HG03097 (cell line): ENCODE measurements around the gene HES2.
"Not testable (repeated sequence)": the region's sequence is repeated elsewhere in the genome, so short reads cannot be mapped to it uniquely, and the experiment has no call there.

Experiments used
- ATAC-seq: cut with Tn5 transposase; IDR thresholded peaks from one replicate; pipeline ENCODE4 v1.9.1; 2021; ENCODE audit not compliant: unreplicated experiment, low FRiP score

The HES2 gene

GRCh38 chr1:6454856-6455751 is 35.4 kb upstream of the HES2 start:
- no peak for ATAC-seq

DNA sequence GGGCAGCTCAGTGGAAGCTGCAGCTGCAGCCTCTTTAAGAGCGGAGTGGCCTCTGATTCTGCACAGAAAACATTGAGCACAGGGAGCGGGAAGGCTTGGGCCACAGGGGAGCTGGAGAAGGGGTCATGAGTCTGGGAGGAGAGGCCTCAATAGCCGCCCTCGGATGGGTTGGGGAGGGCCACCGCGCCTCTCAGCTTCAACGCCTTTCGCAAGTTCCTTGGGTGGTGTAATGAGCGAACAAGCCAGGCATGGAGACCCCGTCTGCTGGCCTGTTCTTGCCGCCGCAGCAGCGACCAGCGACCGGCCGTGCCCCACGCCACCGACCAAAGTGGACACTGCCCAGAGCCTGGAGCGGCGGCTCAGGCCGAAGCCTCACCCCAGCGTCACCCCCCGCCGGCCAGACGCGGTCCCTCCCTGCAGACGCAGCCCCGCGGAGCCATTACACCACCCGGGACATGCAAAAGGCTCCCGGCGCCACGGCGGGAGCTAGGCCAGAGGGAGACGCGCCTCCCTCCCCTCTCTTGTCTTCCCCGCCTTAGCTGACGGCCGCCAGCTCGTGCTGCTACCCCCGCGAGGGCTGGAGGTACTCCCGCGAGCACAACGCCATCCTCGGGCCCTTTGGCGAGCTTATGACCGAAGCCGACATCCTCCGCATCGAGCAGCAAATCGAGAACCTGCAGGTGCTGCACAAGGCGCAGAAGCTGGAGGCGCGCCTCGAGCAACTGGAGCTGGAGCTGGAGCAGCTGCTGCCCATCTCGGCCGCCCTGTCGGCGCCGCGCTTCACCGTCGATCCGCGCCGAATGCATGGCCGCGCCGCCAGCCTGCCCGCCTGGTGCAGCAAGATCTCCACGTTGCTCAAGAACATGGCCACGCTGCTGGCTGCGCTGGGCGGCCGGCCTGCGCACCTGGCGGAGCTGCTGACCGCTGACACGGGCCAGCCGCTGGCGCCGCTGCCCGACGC is 34.5 kb upstream of the HES2 start:
- ATAC-seq = not testable (repeated sequence)

DNA sequence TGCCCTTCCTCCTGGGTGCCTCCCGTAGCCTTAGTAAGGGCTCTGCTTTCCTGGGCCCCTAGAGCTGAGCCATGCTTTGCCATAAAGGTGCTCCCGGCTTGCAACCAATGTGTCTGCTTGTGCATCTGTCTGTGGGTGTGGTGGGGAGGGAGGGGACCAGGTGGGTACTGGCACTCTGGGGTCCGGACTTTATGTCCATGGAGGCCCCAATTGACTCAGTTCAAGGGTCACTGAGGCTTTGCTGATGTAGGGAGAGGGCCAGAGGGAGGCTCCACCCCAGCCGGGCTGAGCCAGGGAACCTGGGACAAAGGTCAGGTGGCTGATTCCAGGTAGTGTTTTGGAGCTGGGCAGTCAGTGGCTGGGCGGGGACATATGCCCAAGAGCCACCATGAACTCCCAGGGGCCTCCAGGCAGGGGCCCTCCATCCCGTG is 31.2 kb upstream of the HES2 start:
- no peak for ATAC-seq

GRCh38 chr1:6450486-6450885 is 30.8 kb upstream of the HES2 start:
- ATAC-seq = not testable (repeated sequence)

DNA sequence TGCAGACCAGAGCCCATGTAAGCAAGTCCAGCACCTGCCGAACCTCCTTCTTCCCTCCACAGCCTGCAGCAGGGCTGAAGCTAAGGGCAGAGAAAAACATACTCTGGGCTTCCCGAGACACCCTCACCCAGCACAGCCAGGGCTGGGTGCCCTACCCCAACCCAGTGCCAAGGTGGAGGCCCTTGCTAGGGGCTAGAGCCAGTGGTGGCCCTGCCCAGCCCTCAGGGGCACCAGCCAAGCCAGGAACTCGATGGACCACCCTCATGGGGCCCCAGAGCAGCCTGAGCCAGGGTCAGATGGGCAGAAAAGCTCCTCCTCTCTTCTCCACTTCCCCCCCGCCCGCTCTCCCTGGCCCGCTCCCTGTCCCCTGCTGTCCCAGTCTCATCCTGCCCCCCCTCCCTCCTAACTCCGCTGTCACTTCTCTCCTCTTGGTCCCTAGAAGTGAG is 30.3 kb upstream of the HES2 start:
- no peak for ATAC-seq

DNA sequence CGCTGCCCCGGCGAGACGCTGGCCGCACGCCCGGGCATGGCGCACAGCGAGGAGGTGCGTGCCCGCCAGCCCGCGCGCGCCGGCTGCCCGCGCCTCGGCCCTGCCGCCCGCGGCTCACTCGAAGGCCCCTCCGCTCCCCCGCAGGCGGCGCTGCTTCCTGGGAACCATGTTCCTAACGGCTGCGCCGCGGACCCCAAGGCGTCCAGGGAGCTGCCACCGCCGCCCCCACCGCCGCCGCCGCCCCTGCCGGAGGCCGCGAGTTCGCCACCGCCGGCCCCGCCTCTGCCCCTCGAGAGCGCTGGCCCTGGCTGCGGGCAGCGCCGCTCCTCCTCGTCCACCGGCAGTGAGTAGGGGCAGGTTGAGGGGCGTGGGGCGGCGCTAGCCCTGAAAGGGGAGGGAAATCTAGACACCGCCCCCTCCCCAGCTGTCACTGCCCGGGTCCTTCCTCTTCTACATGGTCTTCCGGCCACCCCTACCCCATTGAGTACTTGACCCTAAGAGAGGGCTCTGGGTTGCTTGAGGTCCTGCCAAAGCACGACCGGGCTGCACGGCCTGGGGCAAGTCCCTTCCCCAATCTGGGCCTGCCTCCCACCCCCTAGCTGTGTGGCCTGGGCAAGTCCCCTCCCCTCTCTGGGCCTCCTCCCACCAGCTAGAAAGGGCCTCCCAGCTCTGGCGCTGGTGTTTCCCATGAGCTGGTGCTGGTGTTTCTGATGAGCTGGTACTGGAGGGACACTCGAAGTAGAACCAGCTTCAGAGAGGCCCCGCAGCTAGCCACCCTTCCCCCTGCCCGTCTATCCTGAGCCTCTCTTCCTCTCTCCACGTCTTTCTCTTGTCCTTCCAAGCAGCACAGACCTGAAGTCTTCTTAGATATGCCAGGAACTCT is 29.3 kb upstream of the HES2 start:
- no peak for ATAC-seq

GRCh38 chr1:6447818-6448748 is 28.4 kb upstream of the HES2 start:
- no peak for ATAC-seq

GRCh38 chr1:6447016-6447817 is 27.5 kb upstream of the HES2 start:
- ATAC-seq = no peak

DNA sequence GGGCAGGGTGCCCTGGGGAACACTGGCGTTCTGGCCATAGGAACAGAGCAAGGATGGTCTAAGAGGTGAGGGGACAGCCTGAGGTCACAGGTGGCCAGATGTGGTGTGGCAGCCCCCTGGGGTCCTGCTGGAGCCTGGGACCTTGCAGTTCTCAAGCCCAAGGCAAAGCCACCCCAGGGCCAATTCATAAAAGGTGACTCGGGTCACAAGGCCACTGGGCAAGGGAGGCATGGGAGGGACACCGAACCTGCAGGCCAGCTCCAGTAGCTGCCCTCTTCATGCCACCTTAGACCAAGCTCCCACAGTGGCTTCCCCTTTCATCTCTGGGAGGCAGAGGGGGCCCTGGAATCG is 26.9 kb upstream of the HES2 start:
- no peak for ATAC-seq

DNA sequence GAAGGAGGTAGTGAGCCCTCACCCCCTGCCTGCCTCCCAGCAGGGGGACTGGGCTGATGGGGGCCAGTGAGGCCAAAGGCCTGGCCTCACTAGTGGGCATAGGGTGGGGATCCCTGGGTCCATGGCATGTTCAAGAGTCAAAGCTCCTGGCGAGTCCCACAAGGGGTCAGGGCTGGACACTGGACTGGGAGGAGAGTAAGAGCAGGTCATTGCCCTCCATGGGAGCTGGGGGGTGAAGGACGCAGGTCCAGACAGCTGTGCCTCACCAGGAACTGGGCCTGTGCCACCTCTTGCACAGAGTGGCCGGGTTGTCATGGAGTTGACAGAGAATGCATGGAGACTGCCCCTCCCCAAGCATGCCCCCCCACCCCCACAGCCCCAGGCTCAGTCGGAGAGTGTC is 26.2 kb upstream of the HES2 start:
- not testable (repeated sequence) for ATAC-seq

GRCh38 chr1:6445062-6445763 is 25.5 kb upstream of the HES2 start:
- ATAC-seq = no peak

- ATAC-seq = no peak
Measured at GRCh38 chr1:6444377-6444776, 24.7 kb upstream of the HES2 start.

DNA sequence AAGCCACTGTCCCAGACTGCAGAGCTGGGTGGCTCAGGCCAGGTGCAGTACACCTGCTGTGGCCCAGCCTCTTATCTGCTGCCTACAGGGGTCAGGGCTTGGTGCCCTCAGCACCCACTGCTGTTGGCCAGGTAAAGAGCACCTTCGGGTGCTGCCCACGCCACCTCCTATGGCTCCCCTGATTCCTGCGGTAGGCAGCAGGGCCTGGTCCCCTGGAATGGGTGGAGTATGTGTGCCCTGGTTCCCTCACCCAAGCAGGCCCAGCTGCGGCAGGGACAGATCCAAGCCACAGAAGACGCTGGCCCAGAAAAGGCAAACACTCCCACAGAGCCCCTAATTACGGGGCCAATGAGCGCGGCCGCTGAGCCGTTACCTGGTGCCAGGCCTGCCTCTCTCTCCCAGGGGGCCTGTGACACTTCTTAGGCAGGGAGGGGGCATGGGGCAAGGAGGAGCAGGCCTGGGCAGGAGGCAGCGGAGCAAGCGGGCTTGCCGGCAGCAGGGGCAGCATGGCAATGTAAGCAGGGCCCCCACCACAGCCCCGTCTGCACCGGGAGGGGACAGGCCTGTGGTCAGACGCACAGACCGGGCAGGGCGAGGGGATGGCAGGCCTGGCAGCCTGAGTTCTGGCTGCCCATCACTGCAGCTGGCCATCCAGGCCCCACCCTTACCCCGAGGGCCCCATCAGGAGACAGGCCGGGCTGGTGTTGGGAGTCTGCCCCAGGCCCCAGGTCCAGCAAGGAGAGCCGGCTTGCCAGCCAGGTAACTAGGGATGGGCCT is 23.8 kb upstream of the HES2 start:
- no peak for ATAC-seq

GRCh38 chr1:6441586-6441985 is 21.9 kb upstream of the HES2 start:
- no peak for ATAC-seq

DNA sequence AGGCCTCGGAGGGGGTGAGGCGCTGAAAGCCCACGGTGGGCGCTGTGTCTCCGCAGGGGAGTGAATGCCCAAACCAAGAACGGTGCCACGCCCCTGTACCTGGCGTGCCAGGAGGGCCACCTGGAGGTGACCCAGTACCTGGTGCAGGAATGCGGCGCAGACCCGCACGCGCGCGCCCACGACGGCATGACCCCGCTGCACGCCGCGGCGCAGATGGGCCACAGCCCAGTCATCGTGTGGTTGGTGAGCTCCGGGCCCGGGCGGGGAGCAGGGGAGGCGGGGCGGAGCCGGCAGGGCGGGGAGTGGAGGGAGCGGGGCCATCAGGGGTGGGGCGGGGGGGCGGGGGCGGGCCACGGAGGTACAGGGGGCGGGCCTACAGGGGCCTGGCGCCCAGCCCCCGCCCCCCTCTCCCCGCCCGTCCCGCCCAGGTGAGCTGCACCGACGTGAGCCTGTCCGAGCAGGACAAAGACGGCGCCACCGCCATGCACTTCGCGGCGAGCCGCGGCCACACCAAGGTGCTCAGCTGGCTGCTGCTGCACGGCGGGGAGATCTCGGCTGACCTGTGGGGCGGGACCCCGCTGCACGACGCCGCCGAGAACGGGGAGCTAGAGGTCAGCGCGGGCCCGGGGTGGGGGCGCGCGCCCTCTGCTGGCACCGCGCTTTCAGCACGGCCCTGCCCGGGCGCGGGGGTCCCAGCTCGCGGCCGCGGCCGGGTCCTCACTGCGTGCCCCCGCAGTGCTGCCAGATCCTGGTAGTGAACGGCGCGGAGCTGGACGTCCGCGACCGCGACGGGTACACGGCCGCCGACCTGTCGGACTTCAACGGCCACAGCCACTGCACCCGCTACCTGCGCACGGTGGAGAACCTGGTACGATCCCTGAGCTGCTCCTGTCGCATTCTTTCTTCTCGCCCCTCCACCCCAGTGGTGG is 20.7 kb upstream of the HES2 start:
- ATAC-seq = no peak

DNA sequence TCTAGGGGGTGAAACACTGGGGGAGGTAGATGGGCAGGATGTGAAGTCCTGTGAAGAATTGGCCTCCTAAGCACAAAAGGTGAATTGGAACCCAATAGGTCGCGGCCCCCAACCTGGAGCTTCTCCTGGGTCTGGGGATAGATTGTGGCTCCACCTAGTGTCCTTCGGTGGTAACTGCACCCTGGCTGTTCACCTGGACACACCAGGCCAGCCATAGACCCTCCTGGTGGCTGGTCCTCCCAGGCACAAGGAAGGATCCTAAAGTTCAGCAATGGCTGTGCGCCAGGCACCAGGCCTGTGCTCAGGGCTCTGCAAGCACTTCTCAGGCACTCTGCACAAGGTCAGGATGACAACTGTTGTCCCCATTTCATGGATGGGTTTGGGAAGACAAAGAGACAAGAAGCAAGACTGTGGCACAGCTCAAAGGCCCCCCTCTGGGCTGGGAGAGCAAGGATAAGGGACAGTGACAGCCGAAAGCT is 18.4 kb upstream of the HES2 start:
- no peak for ATAC-seq
